SK-N-SH (cell line): ENCODE measurements around the gene CYSTM1. TPM values are rescaled to one million over a fixed set of nuclear protein-coding genes. Genes with fewer than 3 reads are reported as not detected.

Experiments used
- CTCF ChIA-PET: fragments of 300-600, 350-600 bp; formaldehyde crosslinking; extraction: SDS; loops from one replicate; lab custom pipeline; 2021; lab: Yijun Ruan, JAX
- POLR2A ChIA-PET: fragments of 350-600 bp; sonication (Branson Sonifier 250); formaldehyde crosslinking; extraction: SDS; loops from one replicate; lab custom pipeline; 2020; ENCODE audit warnings: antibody characterized with exemption, inconsistent platforms; lab: Yijun Ruan, JAX
- DNase-seq: peaks from one replicate; pipeline ENCODE4 v3.0.0; 2012
- H2AFZ ChIP-seq: fragments of 200-600 bp; sonication (generic); 2 replicates; pipeline ENCODE4 v1.8.1; 2016; ENCODE audit warnings: antibody characterized with exemption, mild to moderate bottlenecking, low read depth
- H3F3A ChIP-seq: fragments of 200-600 bp; sonication (generic); replicated peaks from 2 replicates; pipeline ENCODE3; 2016; ENCODE audit warnings: antibody characterized with exemption, mild to moderate bottlenecking; ENCODE audit not compliant: insufficient read depth
- H3K27ac ChIP-seq, 2 experiments: fragments of 200-500 bp in 1 of 2; fragments of 200-600 bp in 1 of 2; sonication (Bioruptor generic) in 1 of 2; sonication (generic), shearing (Covaris generic) in 1 of 2; 2 replicates each; pipeline versions ENCODE4 v1.5.1 to v1.6.1; 2014 to 2016; ENCODE audit warnings: low read depth in 2 of 2, inconsistent platforms in 1 of 2, low read length in 1 of 2, mild to moderate bottlenecking in 1 of 2, mixed read lengths in 1 of 2
- H3K27me3 ChIP-seq: fragments of 200-600 bp; sonication (generic), shearing (Covaris generic); 2 replicates; pipeline ENCODE4 v1.6.1; 2016; ENCODE audit warnings: mixed run types; ENCODE audit not compliant: insufficient read depth
- H3K36me3 ChIP-seq, 2 experiments: fragments of 200-500 bp in 1 of 2; fragments of 200-600 bp in 1 of 2; sonication (Bioruptor generic) in 1 of 2; sonication (generic) in 1 of 2; replicated peaks in 1 of 2; 2 replicates each; pipeline versions ENCODE3 to v1.5.1; 2014 to 2016; ENCODE audit warnings: low read length in 1 of 2, mild to moderate bottlenecking in 1 of 2; ENCODE audit not compliant: insufficient read depth in 2 of 2, control insufficient read depth in 1 of 2
- H3K4me1 ChIP-seq, 2 experiments: fragments of 200-500 bp in 1 of 2; fragments of 200-600 bp in 1 of 2; sonication (Bioruptor generic) in 1 of 2; sonication (generic), shearing (Covaris generic) in 1 of 2; 2 replicates each; pipeline versions ENCODE4 v1.5.1 to v1.6.1; 2014 to 2016; ENCODE audit warnings: low read depth in 1 of 2, low read length in 1 of 2, mixed run types in 1 of 2; ENCODE audit not compliant: insufficient read depth in 2 of 2, control insufficient read depth in 1 of 2
- H3K4me2 ChIP-seq: fragments of 200-600 bp; sonication (generic), shearing (Covaris generic); 2 replicates; pipeline ENCODE4 v1.6.1; 2017; ENCODE audit warnings: mixed run types
- H3K4me3 ChIP-seq, 2 experiments: fragments of 200-500 bp in 1 of 2; fragments of 200-600 bp in 1 of 2; sonication (Bioruptor generic) in 1 of 2; sonication (generic), shearing (Covaris generic) in 1 of 2; 2 replicates each; pipeline versions ENCODE4 v1.5.1 to v1.8.1; 2014 to 2016; ENCODE audit warnings: low read depth in 2 of 2, inconsistent platforms in 1 of 2, low read length in 1 of 2, mild to moderate bottlenecking in 1 of 2, mixed read lengths in 1 of 2, moderate library complexity in 1 of 2
- H3K79me2 ChIP-seq: fragments of 200-600 bp; sonication (generic); 2 replicates; pipeline ENCODE4 v1.8.1; 2017; ENCODE audit warnings: mild to moderate bottlenecking; ENCODE audit not compliant: insufficient read depth
- H3K9ac ChIP-seq: fragments of 200-600 bp; sonication (generic); 2 replicates; pipeline ENCODE4 v1.6.1; 2017; ENCODE audit warnings: mixed run types
- H3K9me2 ChIP-seq: fragments of 200-600 bp; sonication (generic); 2 replicates; pipeline ENCODE4 v1.6.1; 2017; ENCODE audit warnings: mixed run types
- H3K9me3 ChIP-seq: fragments of 200-600 bp; sonication (generic); 2 replicates; pipeline ENCODE4 v1.6.1; 2017; ENCODE audit warnings: mixed run types, mild to moderate bottlenecking, moderate library complexity
- H4K20me1 ChIP-seq: fragments of 200-600 bp; sonication (generic); 2 replicates; pipeline ENCODE4 v1.6.1; 2017; ENCODE audit warnings: mild to moderate bottlenecking, mixed run types; ENCODE audit not compliant: insufficient read depth
- ELF1 ChIP-seq: IDR thresholded peaks from 2 replicates; pipeline ENCODE4 v1.4.0; 2012
- EZH2phosphoT487 ChIP-seq: fragments of 200-600 bp; sonication (generic); IDR thresholded peaks from 2 replicates; pipeline ENCODE4 v1.6.1; 2017; ENCODE audit warnings: low read depth, mixed run types, mild to moderate bottlenecking, antibody characterized with exemption, moderate library complexity, borderline replicate concordance
- FOSL2 ChIP-seq: IDR thresholded peaks from 2 replicates; pipeline ENCODE4 v1.4.0; 2012; ENCODE audit warnings: low read depth, mild to moderate bottlenecking, moderate library complexity, borderline replicate concordance
- FOXJ3 ChIP-seq: sonication (generic); formaldehyde crosslinking; IDR thresholded peaks from 2 replicates; pipeline ENCODE4 v1.5.1; 2020; ENCODE audit warnings: mild to moderate bottlenecking, missing genetic modification reagents
- FOXM1 ChIP-seq: IDR thresholded peaks from 2 replicates; pipeline ENCODE4 v1.4.0; 2012; ENCODE audit warnings: low read depth, mild to moderate bottlenecking
- GABPA ChIP-seq: IDR thresholded peaks from 2 replicates; pipeline ENCODE4 v1.4.0; 2012; ENCODE audit warnings: low read depth, mild to moderate bottlenecking
- JUND ChIP-seq: IDR thresholded peaks from 2 replicates; pipeline ENCODE4 v1.4.0; 2012
- MEF2A ChIP-seq: IDR thresholded peaks from 2 replicates; pipeline ENCODE4 v1.4.0; 2012; ENCODE audit warnings: low read depth, borderline replicate concordance
- NFIC ChIP-seq: IDR thresholded peaks from 2 replicates; pipeline ENCODE4 v1.4.0; 2012; ENCODE audit warnings: borderline replicate concordance
- NRF1 ChIP-seq: IDR thresholded peaks from 2 replicates; pipeline ENCODE4 v1.6.1; 2012; ENCODE audit warnings: low read depth, mild to moderate bottlenecking, low read length
- SIN3A ChIP-seq: IDR thresholded peaks from 2 replicates; pipeline ENCODE4 v1.6.1; 2012; ENCODE audit warnings: low read depth, mild to moderate bottlenecking, low read length, moderate library complexity, borderline replicate concordance
- SMC3 ChIP-seq: IDR thresholded peaks from 2 replicates; pipeline ENCODE4 v1.6.1; 2012; ENCODE audit warnings: low read depth, low read length, improper control_type of control experiment
- TAF1 ChIP-seq: IDR thresholded peaks from 2 replicates; pipeline ENCODE4 v1.6.1; 2012; ENCODE audit warnings: low read depth, mild to moderate bottlenecking, low read length, moderate library complexity, borderline replicate concordance
- TCF12 ChIP-seq: IDR thresholded peaks from 2 replicates; pipeline ENCODE4 v1.4.0; 2012
- USF2 ChIP-seq: fragments of 150-350 bp; IDR thresholded peaks from 2 replicates; pipeline ENCODE4 v1.6.1; 2017; ENCODE audit warnings: antibody characterized with exemption, low read length, low read depth, borderline replicate concordance
- YY1 ChIP-seq: IDR thresholded peaks from 2 replicates; pipeline ENCODE4 v1.4.0; 2012; ENCODE audit warnings: low read depth, mild to moderate bottlenecking
- ZBTB33 ChIP-seq: IDR thresholded peaks from 2 replicates; pipeline ENCODE4 v1.4.0; 2012; ENCODE audit warnings: low read depth, borderline replicate concordance
- WGBS: methylation state at CpG from one replicate; pipeline ENCODE4 v1.1.6; 2017; ENCODE audit warnings: low lambda C conversion rate; 5-methylcytosine and 5-hydroxymethylcytosine counted together
- polyA plus RNA-seq, 3 experiments: library from polyadenylated mRNA; depleted of rRNA; stranded (reverse); fragments of >200 nt; gene quantifications; 2 replicates each; pipeline ENCODE4 v1.2.3, GENCODE V29; 2012
- TF ChIP-seq, protein P1 (sequence below): fragments of 200-600 bp; sonication (generic); IDR thresholded peaks from 2 replicates; pipeline ENCODE4 v1.6.1; 2017; ENCODE audit warnings: antibody characterized with exemption, mild to moderate bottlenecking, moderate library complexity
- TF ChIP-seq, protein P2 (sequence below): IDR thresholded peaks from 2 replicates; pipeline ENCODE4 v1.4.0; 2012; ENCODE audit warnings: low read depth, borderline replicate concordance
- TF ChIP-seq, protein P3 (sequence below): fragments of 150-350 bp; IDR thresholded peaks from 2 replicates; pipeline ENCODE4 v1.6.1; 2016; ENCODE audit warnings: mild to moderate bottlenecking, low read depth, low read length

The CYSTM1 gene
- polyA plus RNA-seq, 1 of the 3 experiments (the other 2 are of a cell fraction) = 27.1 TPM

GRCh38 chr5:140292212-140293036 lies 117.4 kb downstream of the CYSTM1 start:
- Histone ChIP-seq H3K4me1 (peaks cover 0 to 45% of the 10 kb centered on the region in 2 experiments; a peak in 3 of 4 replicates), H3F3A (peaks cover 41% of the 10 kb centered on the region), H3K4me2 (peak overlapping the region; percentile 29; the same call in 1 of the 2 replicates), H3K4me3 (no peak overlapping the region), H3K27ac (peak overlapping the region in 1 of 2 experiments; percentile 86; a peak in 2 of 4 replicates), H3K79me2 (peaks cover 93% of the 10 kb centered on the region), H2AFZ (no peak overlapping the region), H3K9me3 (no peaks in the 10 kb centered on the region), H3K9ac (peak overlapping the region; percentile 37; the same call in 1 of the 2 replicates)
- 46% methylated on average over 1 of the region's 1 CpG for WGBS
- no peak for DNase-seq
- CTCF ChIA-PET = interaction anchor here (1.2 to 1.5 kb wide), 2 partner anchors 10 to 48 kb away, joined by 3 to 6 read pairs; partner anchors contain the start of gene PFDN1
- TF ChIP-seq, protein P1, sequence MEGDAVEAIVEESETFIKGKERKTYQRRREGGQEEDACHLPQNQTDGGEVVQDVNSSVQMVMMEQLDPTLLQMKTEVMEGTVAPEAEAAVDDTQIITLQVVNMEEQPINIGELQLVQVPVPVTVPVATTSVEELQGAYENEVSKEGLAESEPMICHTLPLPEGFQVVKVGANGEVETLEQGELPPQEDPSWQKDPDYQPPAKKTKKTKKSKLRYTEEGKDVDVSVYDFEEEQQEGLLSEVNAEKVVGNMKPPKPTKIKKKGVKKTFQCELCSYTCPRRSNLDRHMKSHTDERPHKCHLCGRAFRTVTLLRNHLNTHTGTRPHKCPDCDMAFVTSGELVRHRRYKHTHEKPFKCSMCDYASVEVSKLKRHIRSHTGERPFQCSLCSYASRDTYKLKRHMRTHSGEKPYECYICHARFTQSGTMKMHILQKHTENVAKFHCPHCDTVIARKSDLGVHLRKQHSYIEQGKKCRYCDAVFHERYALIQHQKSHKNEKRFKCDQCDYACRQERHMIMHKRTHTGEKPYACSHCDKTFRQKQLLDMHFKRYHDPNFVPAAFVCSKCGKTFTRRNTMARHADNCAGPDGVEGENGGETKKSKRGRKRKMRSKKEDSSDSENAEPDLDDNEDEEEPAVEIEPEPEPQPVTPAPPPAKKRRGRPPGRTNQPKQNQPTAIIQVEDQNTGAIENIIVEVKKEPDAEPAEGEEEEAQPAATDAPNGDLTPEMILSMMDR = no peak
- TF ChIP-seq, protein P2, sequence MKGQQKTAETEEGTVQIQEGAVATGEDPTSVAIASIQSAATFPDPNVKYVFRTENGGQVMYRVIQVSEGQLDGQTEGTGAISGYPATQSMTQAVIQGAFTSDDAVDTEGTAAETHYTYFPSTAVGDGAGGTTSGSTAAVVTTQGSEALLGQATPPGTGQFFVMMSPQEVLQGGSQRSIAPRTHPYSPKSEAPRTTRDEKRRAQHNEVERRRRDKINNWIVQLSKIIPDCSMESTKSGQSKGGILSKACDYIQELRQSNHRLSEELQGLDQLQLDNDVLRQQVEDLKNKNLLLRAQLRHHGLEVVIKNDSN = no peak
- TF ChIP-seq NRF1 (no peak), TCF12 (no peak), TAF1 (no peak), YY1 (no peak), USF2 (no peak), MEF2A (no peak), ZBTB33 (no peak), ELF1 (no peak), EZH2phosphoT487 (no peak), FOSL2 (no peak), SMC3 (no peak), JUND (no peak), GABPA (no peak), NFIC (no peak), SIN3A (no peak), FOXJ3 (CRISPR knock-in tag) (no peak), FOXM1 (no peak)
- TF ChIP-seq, protein P3, sequence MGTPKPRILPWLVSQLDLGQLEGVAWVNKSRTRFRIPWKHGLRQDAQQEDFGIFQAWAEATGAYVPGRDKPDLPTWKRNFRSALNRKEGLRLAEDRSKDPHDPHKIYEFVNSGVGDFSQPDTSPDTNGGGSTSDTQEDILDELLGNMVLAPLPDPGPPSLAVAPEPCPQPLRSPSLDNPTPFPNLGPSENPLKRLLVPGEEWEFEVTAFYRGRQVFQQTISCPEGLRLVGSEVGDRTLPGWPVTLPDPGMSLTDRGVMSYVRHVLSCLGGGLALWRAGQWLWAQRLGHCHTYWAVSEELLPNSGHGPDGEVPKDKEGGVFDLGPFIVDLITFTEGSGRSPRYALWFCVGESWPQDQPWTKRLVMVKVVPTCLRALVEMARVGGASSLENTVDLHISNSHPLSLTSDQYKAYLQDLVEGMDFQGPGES = no peak
- TF ChIP-seq, all 33 proteins: peak for 0
- H4K20me1 ChIP-seq = peaks cover 4% of the 10 kb centered on the region; the same call in 1 of the 2 replicates
- POLR2A ChIA-PET = interaction anchor here (1.0 kb wide), 1 partner anchor 10 kb away, joined by 3 read pairs; the partner anchor contains the start of gene PFDN1
- H3K27me3 ChIP-seq = no peaks in the 10 kb centered on the region
- H3K9me2 ChIP-seq = no peaks in the 10 kb centered on the region
- H3K36me3 ChIP-seq = no peaks in the 10 kb centered on the region
